ENCODE results near the gene STX1B. TPM values are rescaled to one million over a fixed set of nuclear protein-coding genes. Genes with fewer than 3 reads are reported as not detected.
A peak's percentile ranks its signal among the peaks of the same experiment; 100 is the strongest.

The STX1B gene
- total RNA-seq, 4 donors from 2014 or later: 0.84 to 6.1 (median 1.3) TPM

GRCh38 chr16:30996985-30997724 lies 13.3 kb downstream of the STX1B start:
- Histone ChIP-seq H3K4me3 (peak overlapping the region; percentile 35 to 63 (median 60)), H3K9me3 (no peaks in the 10 kb centered on the region), H3K4me1 (peaks cover 0 to 27% (median 7%) of the 10 kb centered on the region in 4 donors), H3K36me3 (no peaks in the 10 kb centered on the region), H3K27ac (peak overlapping the region; percentile 38 to 89 (median 75)), H3K27me3 (no peaks in the 10 kb centered on the region)
- DNase-seq (ENCODE audit: low spot score in 2 of 2): peak; percentile 65 to 69
- peak in 1 of 2 donors; percentile 42 for TF ChIP-seq POLR2A (IDR thresholded peaks at IDR 0.05)
- TF ChIP-seq, protein P1, sequence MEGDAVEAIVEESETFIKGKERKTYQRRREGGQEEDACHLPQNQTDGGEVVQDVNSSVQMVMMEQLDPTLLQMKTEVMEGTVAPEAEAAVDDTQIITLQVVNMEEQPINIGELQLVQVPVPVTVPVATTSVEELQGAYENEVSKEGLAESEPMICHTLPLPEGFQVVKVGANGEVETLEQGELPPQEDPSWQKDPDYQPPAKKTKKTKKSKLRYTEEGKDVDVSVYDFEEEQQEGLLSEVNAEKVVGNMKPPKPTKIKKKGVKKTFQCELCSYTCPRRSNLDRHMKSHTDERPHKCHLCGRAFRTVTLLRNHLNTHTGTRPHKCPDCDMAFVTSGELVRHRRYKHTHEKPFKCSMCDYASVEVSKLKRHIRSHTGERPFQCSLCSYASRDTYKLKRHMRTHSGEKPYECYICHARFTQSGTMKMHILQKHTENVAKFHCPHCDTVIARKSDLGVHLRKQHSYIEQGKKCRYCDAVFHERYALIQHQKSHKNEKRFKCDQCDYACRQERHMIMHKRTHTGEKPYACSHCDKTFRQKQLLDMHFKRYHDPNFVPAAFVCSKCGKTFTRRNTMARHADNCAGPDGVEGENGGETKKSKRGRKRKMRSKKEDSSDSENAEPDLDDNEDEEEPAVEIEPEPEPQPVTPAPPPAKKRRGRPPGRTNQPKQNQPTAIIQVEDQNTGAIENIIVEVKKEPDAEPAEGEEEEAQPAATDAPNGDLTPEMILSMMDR (IDR thresholded peaks at IDR 0.05): no peak
- peak in 1 of 2 donors; percentile 55 for TF ChIP-seq EP300 (IDR thresholded peaks at IDR 0.05)
- 3 to 7% methylated on average over 21 to 40 of the region's 60 CpGs for WGBS, 2 donors

DNA sequence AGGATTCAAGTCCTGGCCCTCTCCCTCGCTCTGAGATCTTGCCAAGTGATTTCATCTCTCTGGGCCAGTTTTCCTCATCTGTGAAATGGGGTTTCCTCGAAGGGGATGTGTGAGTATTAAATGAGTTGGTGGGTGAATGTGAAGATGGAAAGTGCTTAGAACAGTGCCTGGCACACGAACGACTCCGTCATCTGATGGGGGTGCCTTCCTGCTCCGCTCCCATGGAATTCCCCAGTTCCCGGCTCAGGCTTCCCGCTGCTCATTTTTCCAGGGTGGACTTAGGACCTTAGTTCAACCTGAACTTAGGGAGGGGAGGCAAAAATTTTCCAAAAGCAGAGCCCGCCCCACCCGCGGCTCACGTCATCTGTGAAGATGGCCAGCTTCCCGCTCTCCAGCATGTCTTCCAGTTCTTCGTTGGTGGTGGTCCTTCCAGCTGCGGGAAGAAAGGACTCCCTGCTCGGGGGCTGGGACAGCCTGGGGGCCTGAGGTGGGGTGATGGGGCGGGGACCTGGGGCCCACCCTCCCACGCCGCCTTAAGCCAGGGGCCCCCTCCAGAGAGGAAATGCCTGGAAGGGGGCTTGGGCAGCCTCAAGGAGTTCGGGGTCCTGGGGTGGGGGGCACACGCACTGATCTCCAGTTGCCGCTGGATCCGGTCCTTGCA lies 14.0 kb downstream of the STX1B start:
- H3K4me1 ChIP-seq: peaks cover 0 to 27% (median 7%) of the 10 kb centered on the region in 4 donors
- H3K9me3 ChIP-seq: no peaks in the 10 kb centered on the region
- H3K36me3 ChIP-seq: no peaks in the 10 kb centered on the region
- peak overlapping the region; percentile 35 to 63 (median 60) for H3K4me3 ChIP-seq
- DNase-seq (ENCODE audit: low spot score in 2 of 2): no peak
- 18 to 21% methylated on average over 19 to 23 of the region's 23 CpGs for WGBS, 2 donors
- peak overlapping the region; percentile 38 to 89 (median 75) for H3K27ac ChIP-seq
- H3K27me3 ChIP-seq: no peaks in the 10 kb centered on the region
- no peak for TF ChIP-seq EP300 (IDR thresholded peaks at IDR 0.05)
- TF ChIP-seq, protein P1 (IDR thresholded peaks at IDR 0.05): no peak

GRCh38 chr16:30995927-30996323 lies 14.5 kb downstream of the STX1B start:
- Histone ChIP-seq H3K27ac (peak overlapping the region in 2 of 4 donors; percentile 75 to 89), H3K4me3 (peak overlapping the region in 1 of 4 donors; percentile 63), H3K4me1 (peaks cover 0 to 27% (median 7%) of the 10 kb centered on the region in 4 donors), H3K9me3 (no peaks in the 10 kb centered on the region), H3K36me3 (no peaks in the 10 kb centered on the region), H3K27me3 (no peaks in the 10 kb centered on the region)
- DNase-seq (ENCODE audit: low spot score in 2 of 2): no peak
- 83% methylated on average over 11 of the region's 11 CpGs for WGBS, 2 donors
- TF ChIP-seq POLR2A (IDR thresholded peaks at IDR 0.05) (no peak), EP300 (IDR thresholded peaks at IDR 0.05) (no peak)
- TF ChIP-seq, protein P1 (IDR thresholded peaks at IDR 0.05): no peak

- Histone ChIP-seq H3K4me1 (peaks cover 0 to 21% (median 7%) of the 10 kb centered on the region in 4 donors), H3K27ac (no peak overlapping the region), H3K9me3 (no peaks in the 10 kb centered on the region), H3K4me3 (no peak overlapping the region), H3K36me3 (peaks cover 0 to 10% (median 0%) of the 10 kb centered on the region in 3 donors), H3K27me3 (no peaks in the 10 kb centered on the region)
- TF ChIP-seq, protein P1 (IDR thresholded peaks at IDR 0.05): no peak
- TF ChIP-seq POLR2A (IDR thresholded peaks at IDR 0.05) (no peak), EP300 (IDR thresholded peaks at IDR 0.05) (no peak)
- WGBS, 2 donors: 83 to 87% methylated on average over 29 of the region's 29 CpGs
- no peak for DNase-seq (ENCODE audit: low spot score in 2 of 2)
Observed at GRCh38 chr16:30992931-30993816, 17.3 kb downstream of the STX1B start.

Measured in tibial nerve (tissue), 4 donors.